GM12891 (cell line): ENCODE measurements around the gene SCIMP.
A peak's percentile ranks its signal among the peaks of the same experiment; 100 is the strongest.
"Not testable (repeated sequence)": the region's sequence is repeated elsewhere in the genome, so short reads cannot be mapped to it uniquely, and the experiment has no call there.

ENCODE experiments used
- DNase-seq: peaks from one replicate; pipeline ENCODE4 v3.0.0; 2011; ENCODE audit warnings: low spot score; ENCODE audit not compliant: insufficient read length
- FAIRE-seq: peaks from 2 replicates; lab custom pipeline; 2011; peaks lifted over from hg19 to GRCh38; lab: Jason Lieb, UNC
- PAX5 ChIP-seq: IDR thresholded peaks from 2 replicates; pipeline ENCODE4 v1.6.1; 2011; ENCODE audit warnings: low read length, moderate library complexity, mild to moderate bottlenecking; ENCODE audit not compliant: insufficient read depth, severe bottlenecking
- POLR2A ChIP-seq: IDR thresholded peaks from 2 replicates; pipeline ENCODE4 v1.6.1; 2011; ENCODE audit warnings: low read depth, low read length, control low read depth
- POLR2AphosphoS5 ChIP-seq: IDR thresholded peaks from 2 replicates; pipeline ENCODE4 v1.6.1; 2011; ENCODE audit warnings: low read depth, low read length, control low read depth
- POU2F2 ChIP-seq: IDR thresholded peaks from 2 replicates; pipeline ENCODE4 v1.6.1; 2011; ENCODE audit warnings: low read depth, mild to moderate bottlenecking, control low read depth, low read length, moderate library complexity
- SPI1 ChIP-seq: IDR thresholded peaks from 2 replicates; pipeline ENCODE4 v1.6.1; 2011; ENCODE audit warnings: low read depth, low read length, control low read depth
- TAF1 ChIP-seq: IDR thresholded peaks from 2 replicates; pipeline ENCODE4 v1.6.1; 2011; ENCODE audit warnings: low read depth, low read length, control low read depth

SCIMP gene

GRCh38 chr17:5238333-5238732 lies 3.7 kb upstream of the SCIMP start:
- TF ChIP-seq POLR2AphosphoS5 (no peak), POLR2A (no peak), PAX5 (peak; percentile 75), POU2F2 (no peak), TAF1 (no peak)
- no peak for FAIRE-seq
- no peak for DNase-seq

GRCh38 chr17:5237541-5238016 lies 2.9 kb upstream of the SCIMP start:
- TF ChIP-seq PAX5 (no peak), TAF1 (no peak), POLR2AphosphoS5 (no peak), POLR2A (no peak), POU2F2 (0 out of 2 replicates have a peak, but pooled peaks have one; percentile 20)
- FAIRE-seq = peak; percentile 88
- peak; percentile 42 for DNase-seq

- TF ChIP-seq POU2F2 = no peak
- TF ChIP-seq PAX5 = no peak
- TF ChIP-seq POLR2AphosphoS5 = no peak
- TF ChIP-seq SPI1 = peak; percentile 25; the same call in 1 of the 2 replicates
- FAIRE-seq (no peak), DNase-seq (no peak)
Measured at GRCh38 chr17:5236938-5237540, 2.4 kb upstream of the SCIMP start.

GRCh38 chr17:5233492-5233891 lies 1.2 kb downstream of the SCIMP start:
- FAIRE-seq = peak; percentile 66
- DNase-seq = not testable (repeated sequence)

- DNase-seq (no peak), FAIRE-seq (peak; percentile 96)
- peak; percentile 49 for TF ChIP-seq POLR2A
- peak; percentile 62 for TF ChIP-seq SPI1
- TF ChIP-seq TAF1 = 0 out of 2 replicates have a peak, but pooled peaks have one; percentile 37
- peak; percentile 75; the same call in 1 of the 2 replicates for TF ChIP-seq POU2F2
- no peak for TF ChIP-seq PAX5
- no peak for TF ChIP-seq POLR2AphosphoS5
Measured at GRCh38 chr17:5226940-5227878, 7.5 kb downstream of the SCIMP start.

- DNase-seq (no peak), FAIRE-seq (peak; percentile 95)
- TF ChIP-seq TAF1 (no peak), POU2F2 (no peak), POLR2AphosphoS5 (no peak), SPI1 (peak; percentile 98), POLR2A (no peak), PAX5 (no peak)
Measured at GRCh38 chr17:5225668-5226457, 8.8 kb downstream of the SCIMP start.

- DNase-seq, FAIRE-seq: not testable (repeated sequence)
Measured at GRCh38 chr17:5221912-5222311, 12.7 kb downstream of the SCIMP start.

GRCh38 chr17:5220074-5220473 lies 14.6 kb downstream of the SCIMP start:
- no peak for DNase-seq
- TF ChIP-seq SPI1 (no peak), PAX5 (no peak)
- no peak for FAIRE-seq

GRCh38 chr17:5219536-5219935 lies 15.1 kb downstream of the SCIMP start:
- FAIRE-seq (no peak), DNase-seq (no peak)
- TF ChIP-seq POLR2AphosphoS5 = no peak
- no peak for TF ChIP-seq PAX5
- TF ChIP-seq TAF1 = no peak
- TF ChIP-seq POU2F2 = no peak
- no peak for TF ChIP-seq POLR2A
- no peak for TF ChIP-seq SPI1

GRCh38 chr17:5217562-5217961 lies 17.1 kb downstream of the SCIMP start:
- not testable (repeated sequence) for FAIRE-seq, DNase-seq

GRCh38 chr17:5211458-5211857 lies 23.2 kb downstream of the SCIMP start:
- TF ChIP-seq TAF1 (no peak), POLR2A (no peak), SPI1 (peak; percentile 60; the same call in 1 of the 2 replicates), PAX5 (no peak), POU2F2 (no peak), POLR2AphosphoS5 (no peak)
- DNase-seq (no peak), FAIRE-seq (no peak)
